Measurements from ENCODE around the gene RUFY4.

DNA sequence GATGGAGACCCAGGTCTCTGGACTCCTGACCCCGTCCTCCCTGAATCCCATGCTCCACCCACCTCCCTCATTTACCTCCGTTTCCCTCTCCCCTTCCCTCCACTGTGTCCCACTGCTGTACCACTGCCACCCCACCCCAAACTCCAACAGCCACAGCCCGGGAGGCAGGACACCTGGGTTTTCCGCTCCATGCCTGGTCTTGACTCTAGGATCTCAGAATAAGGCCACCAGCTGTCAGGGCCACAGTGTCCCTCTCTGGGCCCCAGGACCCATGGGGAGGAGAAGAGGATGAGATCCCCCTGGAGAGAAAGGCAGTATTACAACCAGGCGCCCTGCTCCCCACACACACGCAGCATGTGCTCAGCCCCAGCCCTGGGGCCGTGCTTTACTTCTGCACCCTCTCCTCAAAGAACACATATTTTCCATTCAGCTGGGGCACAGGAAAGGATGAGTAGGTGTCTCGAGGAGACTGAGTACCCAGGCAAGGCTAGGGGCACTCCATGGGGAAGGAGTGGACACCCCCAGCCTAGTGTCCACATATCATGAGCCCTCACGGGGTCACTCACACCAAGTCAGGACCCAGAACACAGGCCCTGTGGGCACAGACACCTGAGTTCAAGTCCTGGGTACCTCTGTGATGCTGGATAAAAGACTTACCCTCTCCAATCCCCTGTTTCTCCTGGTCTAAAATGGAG, 700 bp downstream of the RUFY4 start:
- TF ChIP-seq, protein P1, sequence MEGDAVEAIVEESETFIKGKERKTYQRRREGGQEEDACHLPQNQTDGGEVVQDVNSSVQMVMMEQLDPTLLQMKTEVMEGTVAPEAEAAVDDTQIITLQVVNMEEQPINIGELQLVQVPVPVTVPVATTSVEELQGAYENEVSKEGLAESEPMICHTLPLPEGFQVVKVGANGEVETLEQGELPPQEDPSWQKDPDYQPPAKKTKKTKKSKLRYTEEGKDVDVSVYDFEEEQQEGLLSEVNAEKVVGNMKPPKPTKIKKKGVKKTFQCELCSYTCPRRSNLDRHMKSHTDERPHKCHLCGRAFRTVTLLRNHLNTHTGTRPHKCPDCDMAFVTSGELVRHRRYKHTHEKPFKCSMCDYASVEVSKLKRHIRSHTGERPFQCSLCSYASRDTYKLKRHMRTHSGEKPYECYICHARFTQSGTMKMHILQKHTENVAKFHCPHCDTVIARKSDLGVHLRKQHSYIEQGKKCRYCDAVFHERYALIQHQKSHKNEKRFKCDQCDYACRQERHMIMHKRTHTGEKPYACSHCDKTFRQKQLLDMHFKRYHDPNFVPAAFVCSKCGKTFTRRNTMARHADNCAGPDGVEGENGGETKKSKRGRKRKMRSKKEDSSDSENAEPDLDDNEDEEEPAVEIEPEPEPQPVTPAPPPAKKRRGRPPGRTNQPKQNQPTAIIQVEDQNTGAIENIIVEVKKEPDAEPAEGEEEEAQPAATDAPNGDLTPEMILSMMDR (conservative IDR thresholded peaks at IDR 0.05; ENCODE audit: low read length) = no peak
- TF ChIP-seq EZH2phosphoT487 (IDR thresholded peaks at IDR 0.05; ENCODE audit: borderline replicate concordance) = no peak
